ENCODE data around the gene FSTL1. TPM values are rescaled to one million over a fixed set of nuclear protein-coding genes. Genes with fewer than 3 reads are reported as not detected.

The FSTL1 gene
- total RNA-seq, 2 donors from 2014 or later, result 20.4 to 81.8 TPM

GRCh38 chr3:120457827-120458226 lies 7.0 kb upstream of the FSTL1 start:
- intact Hi-C loops (cut with DNase I), result no loop called here
- H3K9me3 ChIP-seq, result no peaks in the 10 kb centered on the region
- H3K4me3 ChIP-seq, result no peak overlapping the region
- H3K27me3 ChIP-seq, result no peaks in the 10 kb centered on the region
- TF ChIP-seq, protein P1, sequence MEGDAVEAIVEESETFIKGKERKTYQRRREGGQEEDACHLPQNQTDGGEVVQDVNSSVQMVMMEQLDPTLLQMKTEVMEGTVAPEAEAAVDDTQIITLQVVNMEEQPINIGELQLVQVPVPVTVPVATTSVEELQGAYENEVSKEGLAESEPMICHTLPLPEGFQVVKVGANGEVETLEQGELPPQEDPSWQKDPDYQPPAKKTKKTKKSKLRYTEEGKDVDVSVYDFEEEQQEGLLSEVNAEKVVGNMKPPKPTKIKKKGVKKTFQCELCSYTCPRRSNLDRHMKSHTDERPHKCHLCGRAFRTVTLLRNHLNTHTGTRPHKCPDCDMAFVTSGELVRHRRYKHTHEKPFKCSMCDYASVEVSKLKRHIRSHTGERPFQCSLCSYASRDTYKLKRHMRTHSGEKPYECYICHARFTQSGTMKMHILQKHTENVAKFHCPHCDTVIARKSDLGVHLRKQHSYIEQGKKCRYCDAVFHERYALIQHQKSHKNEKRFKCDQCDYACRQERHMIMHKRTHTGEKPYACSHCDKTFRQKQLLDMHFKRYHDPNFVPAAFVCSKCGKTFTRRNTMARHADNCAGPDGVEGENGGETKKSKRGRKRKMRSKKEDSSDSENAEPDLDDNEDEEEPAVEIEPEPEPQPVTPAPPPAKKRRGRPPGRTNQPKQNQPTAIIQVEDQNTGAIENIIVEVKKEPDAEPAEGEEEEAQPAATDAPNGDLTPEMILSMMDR (IDR thresholded peaks at IDR 0.05), result no peak
- H3K36me3 ChIP-seq, result no peaks in the 10 kb centered on the region
- DNase-seq, result no peak
- H3K4me1 ChIP-seq, result no peaks in the 10 kb centered on the region
- H3K27ac ChIP-seq, result no peak overlapping the region
- H3K9ac ChIP-seq (ENCODE audit: low read depth in 2 of 2, low read length in 2 of 2), result no peak overlapping the region

DNA sequence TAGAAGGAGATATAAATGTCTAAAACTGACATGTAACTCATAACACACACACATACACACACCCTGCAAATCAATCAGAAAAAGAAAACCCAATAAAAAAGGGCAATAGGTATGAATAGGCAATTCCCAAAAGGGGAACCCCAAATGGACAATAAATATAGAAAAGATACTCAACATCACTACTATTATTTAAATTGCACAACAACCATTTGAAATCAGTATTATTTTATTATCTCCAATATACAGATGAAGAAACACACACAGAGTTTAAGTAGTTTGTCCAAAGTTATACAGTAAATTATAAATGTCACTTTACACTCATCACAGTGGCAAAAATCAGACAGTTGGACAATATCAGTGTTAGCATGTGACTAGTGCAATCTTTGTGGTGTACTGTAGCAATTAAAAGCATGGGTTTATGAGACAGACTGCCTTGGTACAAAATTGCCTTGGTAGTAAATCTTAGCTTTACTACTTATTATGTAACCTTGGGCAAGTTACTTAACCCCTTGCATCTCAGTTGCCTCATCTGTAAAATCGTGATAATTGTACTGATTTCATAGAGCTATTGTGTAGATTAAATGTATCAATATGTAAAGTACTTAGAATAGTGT lies 3.4 kb upstream of the FSTL1 start:
- peaks cover 6% of the 10 kb centered on the region for H3K27me3 ChIP-seq
- no peaks in the 10 kb centered on the region for H3K9me3 ChIP-seq
- H3K4me1 ChIP-seq, result peaks cover 7% of the 10 kb centered on the region
- intact Hi-C loops (cut with DNase I), result no loop called here
- H3K36me3 ChIP-seq, result no peaks in the 10 kb centered on the region
- DNase-seq, result no peak
- no peak overlapping the region for H3K27ac ChIP-seq
- H3K9ac ChIP-seq (ENCODE audit: low read depth in 2 of 2, low read length in 2 of 2), result no peak overlapping the region
- TF ChIP-seq, protein P1 (IDR thresholded peaks at IDR 0.05), result no peak
- no peak overlapping the region for H3K4me3 ChIP-seq

DNA sequence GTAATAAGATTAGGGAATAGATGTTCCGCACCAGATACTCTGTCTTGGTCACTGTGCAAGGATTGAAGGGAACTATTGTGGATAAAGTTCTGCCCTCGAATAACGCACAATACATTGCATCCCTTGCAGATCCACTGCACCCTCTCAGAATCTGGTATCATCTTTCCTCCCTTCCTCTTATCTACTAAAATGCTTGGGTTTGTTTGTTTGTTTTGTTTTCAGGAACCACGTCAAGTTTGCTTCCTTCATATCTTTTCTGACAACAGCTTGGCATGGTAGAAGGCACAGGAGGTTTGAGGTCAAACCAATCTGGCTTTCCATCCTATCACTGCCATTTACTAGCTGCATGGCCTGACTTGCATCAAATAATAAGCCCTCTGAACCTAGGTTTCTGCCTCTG lies 2.0 kb upstream of the FSTL1 start:
- Histone ChIP-seq H3K27me3 (peaks cover 6% of the 10 kb centered on the region), H3K9me3 (no peaks in the 10 kb centered on the region), H3K9ac (ENCODE audit: low read depth in 2 of 2, low read length in 2 of 2) (no peak overlapping the region), H3K27ac (no peak overlapping the region), H3K4me1 (peaks cover 7% of the 10 kb centered on the region), H3K4me3 (no peak overlapping the region), H3K36me3 (no peaks in the 10 kb centered on the region)
- DNase-seq, result no peak
- TF ChIP-seq, protein P1 (IDR thresholded peaks at IDR 0.05), result no peak
- intact Hi-C loops (cut with DNase I), result no loop called here

DNA sequence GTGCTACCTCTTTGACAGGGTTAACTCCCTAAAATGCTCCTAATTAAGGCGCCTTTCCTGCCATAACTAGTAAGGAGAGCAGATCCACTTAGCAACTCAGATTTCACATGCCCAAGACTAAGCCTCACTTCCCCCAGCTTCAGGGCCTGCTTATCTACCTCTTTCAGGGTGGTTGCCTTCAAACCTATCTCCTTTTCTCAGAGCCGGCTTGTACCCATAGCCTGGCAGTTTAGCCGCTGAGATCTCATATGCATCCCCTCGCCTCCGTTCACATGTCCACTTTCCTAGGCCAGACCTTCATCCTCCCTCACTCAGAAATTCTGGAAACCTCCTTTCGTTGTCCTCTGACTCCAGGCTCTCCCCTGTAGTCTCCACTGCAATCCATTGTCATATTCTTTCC lies 1.0 kb upstream of the FSTL1 start:
- peaks cover 6% of the 10 kb centered on the region for H3K27me3 ChIP-seq
- H3K9ac ChIP-seq (ENCODE audit: low read depth in 2 of 2, low read length in 2 of 2), result no peak overlapping the region
- peaks cover 7% of the 10 kb centered on the region for H3K4me1 ChIP-seq
- no peaks in the 10 kb centered on the region for H3K36me3 ChIP-seq
- H3K4me3 ChIP-seq, result no peak overlapping the region
- DNase-seq, result no peak
- intact Hi-C loops (cut with DNase I), result no loop called here
- TF ChIP-seq, protein P1 (IDR thresholded peaks at IDR 0.05), result no peak
- no peak overlapping the region for H3K27ac ChIP-seq
- no peaks in the 10 kb centered on the region for H3K9me3 ChIP-seq

DNA sequence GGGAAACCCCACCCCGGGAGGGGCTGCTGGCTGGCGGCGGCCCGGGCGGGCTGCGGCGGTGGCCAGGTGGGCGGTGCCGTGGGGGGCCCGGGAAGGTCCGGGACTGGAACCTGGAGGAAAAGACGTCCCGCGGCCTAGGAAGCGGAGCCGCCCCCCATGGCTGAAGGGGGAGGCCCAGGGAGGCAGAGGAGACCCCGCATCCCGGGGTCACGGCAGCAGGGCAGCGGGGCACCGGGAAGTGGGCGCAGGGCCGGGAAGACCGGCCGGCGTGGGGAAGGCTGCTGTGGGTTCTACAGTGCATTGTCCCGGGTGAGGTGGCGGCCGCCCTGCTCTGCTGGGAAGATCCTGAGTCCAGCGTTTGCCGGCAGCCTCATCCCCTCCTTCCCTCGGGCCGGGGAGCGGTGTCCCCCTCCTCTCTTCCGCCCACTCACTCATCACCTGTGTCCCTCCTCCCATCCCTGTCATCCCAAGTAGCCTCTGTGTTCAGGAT lies 525 bp upstream of the FSTL1 start:
- no peak for DNase-seq
- Histone ChIP-seq H3K9me3 (no peaks in the 10 kb centered on the region), H3K4me1 (peaks cover 7% of the 10 kb centered on the region), H3K27me3 (peaks cover 6% of the 10 kb centered on the region), H3K9ac (ENCODE audit: low read depth in 2 of 2, low read length in 2 of 2) (peak overlapping the region; percentile 48 to 82), H3K4me3 (peak overlapping the region; percentile 73), H3K36me3 (no peaks in the 10 kb centered on the region), H3K27ac (peak overlapping the region; percentile 73)
- TF ChIP-seq, protein P1 (IDR thresholded peaks at IDR 0.05), result no peak
- intact Hi-C loops (cut with DNase I), result no loop called here

Measured in colonic mucosa (tissue), 4 donors.